Neuronal stem cell (in vitro differentiated cells): ENCODE results near the gene BRSK2.

ENCODE experiments used
- DNase-seq: peaks from one replicate; pipeline ENCODE4 v3.0.0-alpha.2; 2013; ENCODE audit warnings: low spot score
- H2AFZ ChIP-seq: one replicate; pipeline ENCODE4 v1.6.1; 2013; ENCODE audit warnings: mild to moderate bottlenecking, low read length, inconsistent platforms
- H2AK5ac ChIP-seq: 2 replicates; pipeline ENCODE4 v1.6.1; 2013; ENCODE audit warnings: low read depth, mild to moderate bottlenecking, inconsistent platforms, low read length, moderate library complexity, mixed read lengths
- H2BK120ac ChIP-seq: 2 replicates; pipeline ENCODE4 v1.6.1; 2013; ENCODE audit warnings: low read depth, mild to moderate bottlenecking, inconsistent platforms, low read length, moderate library complexity, mixed read lengths
- H2BK12ac ChIP-seq: one replicate; pipeline ENCODE4 v1.6.1; 2013; ENCODE audit warnings: low read length, inconsistent platforms
- H2BK15ac ChIP-seq: 2 replicates; pipeline ENCODE4 v1.6.1; 2013; ENCODE audit warnings: mild to moderate bottlenecking, low read length, inconsistent platforms, mixed read lengths
- H2BK5ac ChIP-seq: one replicate; pipeline ENCODE4 v1.6.1; 2013; ENCODE audit warnings: inconsistent platforms, mild to moderate bottlenecking, low read length, moderate library complexity
- H3K14ac ChIP-seq: one replicate; pipeline ENCODE4 v1.6.1; 2013; ENCODE audit warnings: low read length, inconsistent platforms
- H3K18ac ChIP-seq: 2 replicates; pipeline ENCODE4 v1.6.1; 2013; ENCODE audit warnings: low read length, inconsistent platforms
- H3K23ac ChIP-seq: 2 replicates; pipeline ENCODE4 v1.6.1; 2013; ENCODE audit warnings: low read depth, mild to moderate bottlenecking, mixed read lengths, low read length, inconsistent platforms; ENCODE audit not compliant: poor library complexity
- H3K27ac ChIP-seq: replicated peaks from 3 replicates; pipeline ENCODE4 v1.5.1; 2013; ENCODE audit warnings: low read length, inconsistent platforms
- H3K27me3 ChIP-seq, 3 experiments: 2 replicates each; pipeline ENCODE4 v1.6.1; 2013; ENCODE audit warnings: low read length in 3 of 3, mild to moderate bottlenecking in 2 of 3, inconsistent platforms in 1 of 3, low read depth in 1 of 3, mixed read lengths in 1 of 3, moderate library complexity in 1 of 3; ENCODE audit not compliant: control insufficient read depth in 3 of 3, insufficient read depth in 3 of 3
- H3K36me3 ChIP-seq, 2 donors: replicated peaks in 1 of 2; 2 replicates each; pipeline ENCODE4 v1.6.1; 2013; ENCODE audit warnings: low read length in 2 of 2; ENCODE audit not compliant: control insufficient read depth in 2 of 2, insufficient read depth in 2 of 2
- H3K4ac ChIP-seq: 2 replicates; pipeline ENCODE4 v1.6.1; 2013; ENCODE audit warnings: inconsistent platforms, mild to moderate bottlenecking, low read length, moderate library complexity
- H3K4me1 ChIP-seq, 2 donors: 1 replicate in 1 of 2; 2 replicates in 1 of 2; pipeline ENCODE4 v1.6.1; 2013; ENCODE audit warnings: low read length in 2 of 2, low read depth in 1 of 2; ENCODE audit not compliant: control insufficient read depth in 2 of 2, insufficient read depth in 1 of 2
- H3K4me2 ChIP-seq: one replicate; pipeline ENCODE4 v1.6.1; 2013; ENCODE audit warnings: mild to moderate bottlenecking, low read length, inconsistent platforms; ENCODE audit not compliant: insufficient read depth, poor library complexity, severe bottlenecking
- H3K4me3 ChIP-seq, 2 donors: 2 replicates each; pipeline ENCODE4 v1.5.1; 2013; ENCODE audit warnings: low read length in 2 of 2, mild to moderate bottlenecking in 2 of 2, inconsistent platforms in 1 of 2, moderate library complexity in 1 of 2
- H3K79me1 ChIP-seq: one replicate; pipeline ENCODE4 v1.6.1; 2013; ENCODE audit warnings: low read depth, mild to moderate bottlenecking, inconsistent platforms, low read length, moderate library complexity
- H3K9ac ChIP-seq: one replicate; pipeline ENCODE4 v1.6.1; 2013; ENCODE audit warnings: mild to moderate bottlenecking, low read depth, low read length, inconsistent platforms; ENCODE audit not compliant: poor library complexity
- H3K9me3 ChIP-seq, 2 donors: replicated peaks in 1 of 2; 2 replicates each; pipeline versions ENCODE3 to v1.6.1; 2013; ENCODE audit warnings: low read length in 2 of 2, mild to moderate bottlenecking in 2 of 2, inconsistent platforms in 1 of 2, low read depth in 1 of 2, mixed read lengths in 1 of 2, moderate library complexity in 1 of 2; ENCODE audit not compliant: control insufficient read depth in 2 of 2, insufficient read depth in 1 of 2
- H4K8ac ChIP-seq: one replicate; pipeline ENCODE4 v1.6.1; 2013; ENCODE audit warnings: low read depth, mild to moderate bottlenecking, inconsistent platforms, low read length, moderate library complexity
- H4K91ac ChIP-seq: one replicate; pipeline ENCODE4 v1.6.1; 2013; ENCODE audit warnings: low read length, low read depth, mild to moderate bottlenecking, inconsistent platforms; ENCODE audit not compliant: poor library complexity
- WGBS, 2 donors: extraction: QIAGEN DNeasy Blood & Tissue Kit; methylation state at CpG; one replicate each; pipeline ENCODE4 v1.1.7; 2013; ENCODE audit warnings: missing lambda C conversion rate in 2 of 2, mixed read lengths in 1 of 2; ENCODE audit not compliant: insufficient read length in 2 of 2, insufficient replicate concordance in 1 of 2; ENCODE audit errors: extremely low coverage in 2 of 2; 5-methylcytosine and 5-hydroxymethylcytosine counted together

Gene BRSK2

DNA sequence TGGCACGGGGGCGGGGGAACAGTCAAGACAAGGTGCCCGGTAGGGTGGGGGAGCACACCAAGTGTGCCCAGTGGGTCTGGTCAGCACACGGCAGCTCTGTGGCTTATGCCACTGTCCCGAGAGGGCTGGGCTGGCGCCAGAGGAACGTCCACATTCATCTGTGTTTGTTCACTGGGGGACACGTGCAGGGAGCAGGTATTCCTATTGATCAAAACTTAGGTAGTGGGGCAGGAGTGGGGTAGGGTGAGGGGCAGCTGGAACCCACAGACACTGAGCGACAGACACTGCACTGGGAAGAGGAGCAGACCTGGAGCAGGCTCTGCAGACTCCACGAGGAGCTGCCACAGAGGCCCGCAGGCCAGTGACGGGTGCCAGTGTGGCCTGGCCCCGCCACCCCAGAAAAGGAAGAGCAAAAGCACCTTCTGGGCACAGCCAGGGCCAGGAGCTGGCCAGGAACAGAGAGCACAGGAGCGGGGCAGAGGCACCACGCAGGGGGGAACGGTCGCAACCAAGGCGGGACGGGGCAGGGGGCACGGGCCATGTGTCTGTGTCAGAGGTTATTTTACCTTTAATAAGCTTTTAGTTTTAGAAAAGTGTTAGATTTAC lies 98.9 kb downstream of the BRSK2 start:
- peaks cover 4 to 6% of the 10 kb centered on the region in 2 donors for H3K4me1 ChIP-seq

DNA sequence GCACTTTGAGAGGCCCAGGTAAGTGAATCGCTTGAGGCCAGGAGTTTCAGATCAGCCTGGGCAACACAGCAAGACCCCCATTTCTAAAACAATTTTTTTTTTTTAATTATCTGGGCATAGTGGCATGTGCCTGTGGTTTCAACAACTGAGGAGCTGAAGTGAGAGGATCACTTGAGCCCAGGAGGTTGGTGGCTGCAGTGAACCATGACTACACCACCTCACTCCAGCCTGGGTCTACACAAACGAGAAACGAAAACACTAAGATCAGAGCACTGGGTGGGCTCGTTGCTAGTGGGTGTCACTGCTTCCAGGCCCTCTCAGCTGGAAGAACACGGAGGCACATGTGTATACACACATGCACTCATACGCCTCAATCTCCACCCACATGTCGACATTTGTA lies 100.9 kb downstream of the BRSK2 start:
- no peak overlapping the region for H2BK12ac ChIP-seq
- peaks cover 2 to 4% of the 10 kb centered on the region in 2 donors for H3K9me3 ChIP-seq
- H3K14ac ChIP-seq: no peak overlapping the region
- peaks cover 4% of the 10 kb centered on the region in 2 donors for H3K4me1 ChIP-seq
- H2AK5ac ChIP-seq: no peak overlapping the region
- peak overlapping the region; percentile 70 for H3K9ac ChIP-seq
- H4K8ac ChIP-seq: no peak overlapping the region
- DNase-seq: no peak
- H2BK120ac ChIP-seq: no peak overlapping the region
- no peak overlapping the region for H2AFZ ChIP-seq
- H2BK15ac ChIP-seq: no peak overlapping the region
- no peak overlapping the region for H2BK5ac ChIP-seq
- H4K91ac ChIP-seq: no peak overlapping the region
- no peaks in the 10 kb centered on the region for H3K27me3 ChIP-seq
- peak overlapping the region; percentile 27 for H3K23ac ChIP-seq
- H3K4me2 ChIP-seq: no peak overlapping the region
- no peaks in the 10 kb centered on the region for H3K36me3 ChIP-seq
- peaks cover 12% of the 10 kb centered on the region for H3K79me1 ChIP-seq
- no peak overlapping the region for H3K4ac ChIP-seq
- H3K27ac ChIP-seq: no peak overlapping the region
- no peak overlapping the region for H3K4me3 ChIP-seq
- H3K18ac ChIP-seq: no peak overlapping the region
- no CpG with 5 or more reads among the region's 7 CpGs for WGBS, 2 donors

More for the DNA sequence above, 98.9 kb downstream of the BRSK2 start:
- Histone ChIP-seq H3K4me3 (no peak overlapping the region), H2BK12ac (no peak overlapping the region), H3K23ac (no peak overlapping the region), H2AK5ac (no peak overlapping the region), H3K4ac (no peak overlapping the region), H3K27ac (no peak overlapping the region), H2AFZ (no peak overlapping the region), H3K79me1 (peaks cover 17% of the 10 kb centered on the region), H4K8ac (no peak overlapping the region), H2BK15ac (no peak overlapping the region), H3K9ac (no peak overlapping the region), H3K4me2 (no peak overlapping the region), H4K91ac (no peak overlapping the region), H3K27me3 (no peaks in the 10 kb centered on the region), H3K14ac (no peak overlapping the region), H3K36me3 (no peaks in the 10 kb centered on the region), H3K18ac (peak overlapping the region; percentile 81), H2BK120ac (no peak overlapping the region), H2BK5ac (peak overlapping the region; percentile 18), H3K9me3 (peaks cover 0 to 2% of the 10 kb centered on the region in 2 donors)
- DNase-seq: no peak
- WGBS, 2 donors: no CpG with 5 or more reads among the region's 20 CpGs

DNA sequence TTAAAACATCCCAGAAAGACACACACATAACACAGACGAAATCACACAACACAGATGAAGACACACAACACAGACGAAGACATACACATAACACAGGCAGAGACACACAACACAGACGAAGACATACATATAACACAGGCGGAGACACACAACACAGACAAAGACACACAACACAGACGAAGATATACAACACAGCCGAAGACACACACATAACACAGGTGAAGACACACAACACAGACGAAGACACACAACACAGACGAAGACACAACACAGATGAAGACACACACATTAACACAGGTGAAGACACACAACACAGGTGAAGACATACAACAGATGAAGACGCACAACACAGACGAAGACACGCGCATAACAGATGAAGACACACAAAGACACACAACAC lies 101.6 kb downstream of the BRSK2 start:
- no peak overlapping the region for H3K4me3 ChIP-seq
- no CpG with 5 or more reads among the region's 12 CpGs for WGBS, 2 donors

GRCh38 chr11:1493650-1494244 lies 104.0 kb downstream of the BRSK2 start:
- no peak overlapping the region for H2BK15ac ChIP-seq

More for the DNA sequence above, 101.6 kb downstream of the BRSK2 start:
- H3K36me3 ChIP-seq: no peaks in the 10 kb centered on the region
- no peak overlapping the region for H2AFZ ChIP-seq
- H3K27ac ChIP-seq: no peak overlapping the region
- H3K4me1 ChIP-seq: peaks cover 0 to 4% of the 10 kb centered on the region in 2 donors
- H3K4ac ChIP-seq: no peak overlapping the region
- no peak for DNase-seq
- no peak overlapping the region for H2BK12ac ChIP-seq
- H3K9ac ChIP-seq: no peak overlapping the region
- H3K18ac ChIP-seq: no peak overlapping the region
- H4K8ac ChIP-seq: no peak overlapping the region
- H3K4me2 ChIP-seq: no peak overlapping the region
- no peak overlapping the region for H4K91ac ChIP-seq
- peaks cover 8% of the 10 kb centered on the region for H3K79me1 ChIP-seq
- no peaks in the 10 kb centered on the region for H3K27me3 ChIP-seq
- H2BK120ac ChIP-seq: no peak overlapping the region
- H2BK5ac ChIP-seq: no peak overlapping the region
- H3K23ac ChIP-seq: no peak overlapping the region
- peaks cover 4 to 5% of the 10 kb centered on the region in 2 donors for H3K9me3 ChIP-seq
- H2AK5ac ChIP-seq: no peak overlapping the region
- no peak overlapping the region for H3K14ac ChIP-seq
- no peak overlapping the region for H2BK15ac ChIP-seq

More at GRCh38 chr11:1493650-1494244, 104.0 kb downstream of the BRSK2 start:
- H2BK12ac ChIP-seq: no peak overlapping the region
- no peak overlapping the region for H2BK120ac ChIP-seq
- no peaks in the 10 kb centered on the region for H3K27me3 ChIP-seq
- H4K91ac ChIP-seq: no peak overlapping the region
- H3K4me3 ChIP-seq: no peak overlapping the region
- H3K18ac ChIP-seq: no peak overlapping the region
- no peak overlapping the region for H3K9ac ChIP-seq
- no peak overlapping the region for H2BK5ac ChIP-seq
- H3K9me3 ChIP-seq: peaks cover 4 to 5% of the 10 kb centered on the region in 2 donors
- peaks cover 2% of the 10 kb centered on the region for H3K79me1 ChIP-seq
- H3K4me1 ChIP-seq: peaks cover 0 to 2% of the 10 kb centered on the region in 2 donors
- H3K4ac ChIP-seq: no peak overlapping the region
- WGBS, 2 donors: no CpG with 5 or more reads among the region's 3 CpGs
- H3K14ac ChIP-seq: no peak overlapping the region
- no peak for DNase-seq
- no peak overlapping the region for H4K8ac ChIP-seq
- H2AFZ ChIP-seq: no peak overlapping the region
- H2AK5ac ChIP-seq: no peak overlapping the region
- no peaks in the 10 kb centered on the region for H3K36me3 ChIP-seq
- H3K27ac ChIP-seq: no peak overlapping the region
- H3K4me2 ChIP-seq: no peak overlapping the region
- H3K23ac ChIP-seq: no peak overlapping the region
